CD14-positive monocyte (primary cell): Measurements from ENCODE around the gene FYB2. TPM values are rescaled to one million over a fixed set of nuclear protein-coding genes. Genes with fewer than 3 reads are reported as not detected.

Source experiments
- DNase-seq, 3 donors: peaks; one replicate each; pipeline ENCODE4 v3.0.0-alpha.2; 2011 to 2022
- H2AFZ ChIP-seq: 2 replicates; pipeline ENCODE4 v1.6.0; 2012; ENCODE audit warnings: mild to moderate bottlenecking, low read depth, low read length, inconsistent platforms; ENCODE audit not compliant: insufficient read depth, poor library complexity, severe bottlenecking
- H3K27ac ChIP-seq, 2 donors: 1 replicate in 1 of 2; 2 replicates in 1 of 2; pipeline ENCODE4 v1.5.1; 2012 to 2013; ENCODE audit warnings: low read length in 2 of 2, control low read depth in 1 of 2, inconsistent platforms in 1 of 2, low read depth in 1 of 2, mild to moderate bottlenecking in 1 of 2
- H3K27me3 ChIP-seq, 2 donors: one replicate each; pipeline versions ENCODE4 v1.6.0 to v1.6.1; 2011 to 2013; ENCODE audit warnings: low read length in 2 of 2; ENCODE audit not compliant: control insufficient read depth in 2 of 2, insufficient read depth in 2 of 2
- H3K36me3 ChIP-seq, 2 donors: replicated peaks in 1 of 2; 1 replicate in 1 of 2; 2 replicates in 1 of 2; pipeline versions ENCODE4 v1.5.1 to v1.6.1; 2012 to 2013; ENCODE audit warnings: low read length in 2 of 2, control low read depth in 1 of 2, inconsistent platforms in 1 of 2, mild to moderate bottlenecking in 1 of 2; ENCODE audit not compliant: insufficient read depth in 2 of 2, control insufficient read depth in 1 of 2
- H3K4me1 ChIP-seq, 2 donors: 1 replicate in 1 of 2; 2 replicates in 1 of 2; pipeline versions ENCODE4 v1.5.1 to v1.6.1; 2012 to 2013; ENCODE audit warnings: low read length in 2 of 2, control low read depth in 1 of 2, inconsistent platforms in 1 of 2, mild to moderate bottlenecking in 1 of 2, moderate library complexity in 1 of 2; ENCODE audit not compliant: insufficient read depth in 2 of 2, control insufficient read depth in 1 of 2
- H3K4me2 ChIP-seq: replicated peaks from 2 replicates; pipeline ENCODE3; 2012; ENCODE audit warnings: low read length, moderate library complexity, mild to moderate bottlenecking; ENCODE audit not compliant: poor library complexity, severe bottlenecking; ENCODE audit errors: extremely low read depth
- H3K4me3 ChIP-seq, 3 experiments: fragments of 200-600 bp in 1 of 3; sonication (generic) in 1 of 3; replicated peaks in 1 of 3; 1 replicate in 2 of 3; 2 replicates in 1 of 3; pipeline ENCODE4 v1.5.1; 2011 to 2013; ENCODE audit warnings: low read length in 3 of 3, mild to moderate bottlenecking in 3 of 3, control low read depth in 2 of 3, low read depth in 2 of 3, inconsistent platforms in 1 of 3, moderate library complexity in 1 of 3
- H3K79me2 ChIP-seq: 2 replicates; pipeline ENCODE4 v1.6.0; 2012; ENCODE audit warnings: mild to moderate bottlenecking, control low read depth, inconsistent platforms, low read length, moderate library complexity; ENCODE audit not compliant: insufficient read depth
- H3K9ac ChIP-seq: 2 replicates; pipeline ENCODE4 v1.6.0; 2017; ENCODE audit warnings: low read length, mild to moderate bottlenecking; ENCODE audit not compliant: insufficient read depth, poor library complexity, severe bottlenecking
- H3K9me3 ChIP-seq, 2 donors: replicated peaks in 1 of 2; 1 replicate in 1 of 2; 2 replicates in 1 of 2; pipeline versions ENCODE4 v1.5.1 to v1.6.1; 2012 to 2013; ENCODE audit warnings: low read length in 2 of 2, control low read depth in 1 of 2; ENCODE audit not compliant: control insufficient read depth in 1 of 2, insufficient read depth in 1 of 2
- H4K20me1 ChIP-seq: 2 replicates; pipeline ENCODE4 v1.6.0; 2012; ENCODE audit warnings: mild to moderate bottlenecking, low read length, control low read depth, moderate library complexity; ENCODE audit not compliant: insufficient read depth
- H3K27ac Mint-ChIP-seq, 7 donors: one replicate each; pipeline ENCODE4 v1.8.0; 2020; ENCODE audit warnings: mild to moderate bottlenecking in 7 of 7, mixed read lengths in 7 of 7, moderate library complexity in 6 of 7, inconsistent platforms in 2 of 7
- H3K27me3 Mint-ChIP-seq, 3 donors: one replicate each; pipeline ENCODE4 v1.8.0; 2021 to 2022; ENCODE audit warnings: low read depth in 3 of 3, mild to moderate bottlenecking in 3 of 3, mixed read lengths in 3 of 3, moderate library complexity in 3 of 3, inconsistent platforms in 1 of 3
- H3K36me3 Mint-ChIP-seq, 2 donors: one replicate each; pipeline ENCODE4 v1.8.0; 2020; ENCODE audit warnings: mixed read lengths in 2 of 2, inconsistent platforms in 1 of 2, mild to moderate bottlenecking in 1 of 2
- H3K4me1 Mint-ChIP-seq: one replicate; pipeline ENCODE4 v1.8.0; 2020; ENCODE audit warnings: mild to moderate bottlenecking, mixed read lengths
- H3K4me3 Mint-ChIP-seq, 2 donors: one replicate each; pipeline ENCODE4 v1.8.0; 2020; ENCODE audit warnings: mild to moderate bottlenecking in 2 of 2, mixed read lengths in 2 of 2, moderate library complexity in 1 of 2
- H3K9me3 Mint-ChIP-seq, 7 donors: one replicate each; pipeline ENCODE4 v1.8.0; 2020 to 2022; ENCODE audit warnings: mixed read lengths in 7 of 7, mild to moderate bottlenecking in 6 of 7, moderate library complexity in 6 of 7, inconsistent platforms in 2 of 7
- CTCF ChIP-seq: fragments of 200-600 bp; IDR thresholded peaks from one replicate; pipeline ENCODE4 v1.8.0; 2022; ENCODE audit warnings: antibody characterized with exemption, mild to moderate bottlenecking
- WGBS: methylation state at CpG from one replicate; pipeline ENCODE4 v1.1.5; 2013; ENCODE audit warnings: missing lambda C conversion rate; ENCODE audit not compliant: insufficient coverage; 5-methylcytosine and 5-hydroxymethylcytosine counted together
- intact Hi-C, 2 donors: fragments of 100-400 bp; cut with micrococcal nuclease; formaldehyde crosslinking; loops; one replicate each; pipeline versions ENCODE4 v1.15.0 to v1.15.1; 2023
- polyA plus RNA-seq, 3 donors: library from polyadenylated mRNA; depleted of rRNA in 1 of 3; unstranded in 2 of 3; stranded (reverse) in 1 of 3; fragments of 300-500 nt in 2 of 3; fragments of >200 nt in 1 of 3; fragmentation: Illumina TruSeq in 2 of 3; gene quantifications; 1 replicate in 2 of 3; 2 replicates in 1 of 3; pipeline ENCODE4 v1.2.3, GENCODE V29; 2012 to 2021

FYB2 gene
- polyA plus RNA-seq, 3 donors: not detected

- Histone ChIP-seq H3K79me2 (no peaks in the 10 kb centered on the region), H3K4me3 (no peak overlapping the region), H3K4me1 (no peaks in the 10 kb centered on the region), H3K9ac (no peak overlapping the region), H3K4me2 (no peak overlapping the region), H3K36me3 (no peaks in the 10 kb centered on the region), H2AFZ (no peak overlapping the region), H3K9me3 (no peaks in the 10 kb centered on the region), H3K27me3 (no peaks in the 10 kb centered on the region), H3K27ac (no peak overlapping the region), H4K20me1 (no peaks in the 10 kb centered on the region)
- no peak overlapping the region for H3K4me3 Mint-ChIP-seq
- TF ChIP-seq CTCF: no peak
- no peaks in the 10 kb centered on the region for H3K9me3 Mint-ChIP-seq
- DNase-seq: no peak
- H3K27ac Mint-ChIP-seq: no peak overlapping the region
- no CpG with 5 or more reads among the region's 1 CpG for WGBS
- peaks cover 2% of the 10 kb centered on the region in 3 donors for H3K27me3 Mint-ChIP-seq
- no peaks in the 10 kb centered on the region for H3K4me1 Mint-ChIP-seq
- intact Hi-C loops: no loop called here
- H3K36me3 Mint-ChIP-seq: no peaks in the 10 kb centered on the region
Observed at GRCh38 chr1:56713112-56713511, 106.1 kb downstream of the FYB2 start.

- no peak overlapping the region for H3K4me2 ChIP-seq
- no peak for DNase-seq
- Mint-ChIP-seq H3K9me3 (no peaks in the 10 kb centered on the region), H3K27ac (no peak overlapping the region), H3K4me1 (no peaks in the 10 kb centered on the region), H3K4me3 (no peak overlapping the region), H3K27me3 (peaks cover 2 to 4% (median 2%) of the 10 kb centered on the region in 3 donors), H3K36me3 (no peaks in the 10 kb centered on the region)
- no peaks in the 10 kb centered on the region for H3K9me3 ChIP-seq
- H3K4me3 ChIP-seq: no peak overlapping the region
- no peak overlapping the region for H2AFZ ChIP-seq
- intact Hi-C loops: no loop called here
- H3K36me3 ChIP-seq: no peaks in the 10 kb centered on the region
- no peaks in the 10 kb centered on the region for H4K20me1 ChIP-seq
- no peaks in the 10 kb centered on the region for H3K27me3 ChIP-seq
- WGBS: no CpG with 5 or more reads among the region's 1 CpG
- H3K79me2 ChIP-seq: no peaks in the 10 kb centered on the region
- TF ChIP-seq CTCF: no peak
- H3K4me1 ChIP-seq: no peaks in the 10 kb centered on the region
- no peak overlapping the region for H3K9ac ChIP-seq
- no peak overlapping the region for H3K27ac ChIP-seq
Observed at GRCh38 chr1:56712150-56712549, 107.1 kb downstream of the FYB2 start.
